ENCODE measurements around the gene SUDS3.
A peak's percentile ranks its signal among the peaks of the same experiment; 100 is the strongest.

The SUDS3 gene

GRCh38 chr12:118432812-118433545 lies 56.6 kb downstream of the SUDS3 start:
- TF ChIP-seq CTCF (IDR thresholded peaks at IDR 0.05; ENCODE audit: extremely low read depth, insufficient read depth, missing control alignments), result no peak
- no peak for DNase-seq (ENCODE audit: low spot score)
- in situ Hi-C loops (cut with MboI; ENCODE audit: low pct_unique_long_range_greater_than_20kb, low sequenced_read_pairs, unreplicated experiment), result no loop called here

GRCh38 chr12:118436002-118436730 lies 59.8 kb downstream of the SUDS3 start:
- peak; percentile 48 for TF ChIP-seq CTCF (IDR thresholded peaks at IDR 0.05; ENCODE audit: extremely low read depth, insufficient read depth, missing control alignments)
- peak; percentile 36 for DNase-seq (ENCODE audit: low spot score)
- in situ Hi-C loops (cut with MboI; ENCODE audit: low pct_unique_long_range_greater_than_20kb, low sequenced_read_pairs, unreplicated experiment), result no loop called here

GRCh38 chr12:118436986-118437385 lies 60.6 kb downstream of the SUDS3 start:
- TF ChIP-seq CTCF (IDR thresholded peaks at IDR 0.05; ENCODE audit: extremely low read depth, insufficient read depth, missing control alignments), result no peak
- no peak for DNase-seq (ENCODE audit: low spot score)
- in situ Hi-C loops (cut with MboI; ENCODE audit: low pct_unique_long_range_greater_than_20kb, low sequenced_read_pairs, unreplicated experiment), result no loop called here

GRCh38 chr12:118439068-118439467 lies 62.7 kb downstream of the SUDS3 start:
- in situ Hi-C loops (cut with MboI; ENCODE audit: low pct_unique_long_range_greater_than_20kb, low sequenced_read_pairs, unreplicated experiment), result no loop called here
- TF ChIP-seq CTCF (IDR thresholded peaks at IDR 0.05; ENCODE audit: extremely low read depth, insufficient read depth, missing control alignments), result no peak
- no peak for DNase-seq (ENCODE audit: low spot score)

- TF ChIP-seq CTCF (IDR thresholded peaks at IDR 0.05; ENCODE audit: extremely low read depth, insufficient read depth, missing control alignments), result no peak
- no peak for DNase-seq (ENCODE audit: low spot score)
- in situ Hi-C loops (cut with MboI; ENCODE audit: low pct_unique_long_range_greater_than_20kb, low sequenced_read_pairs, unreplicated experiment), result no loop called here
Measured at GRCh38 chr12:118446247-118446646, 69.9 kb downstream of the SUDS3 start.

- in situ Hi-C loops (cut with MboI; ENCODE audit: low pct_unique_long_range_greater_than_20kb, low sequenced_read_pairs, unreplicated experiment), result no loop called here
- no peak for TF ChIP-seq CTCF (IDR thresholded peaks at IDR 0.05; ENCODE audit: extremely low read depth, insufficient read depth, missing control alignments)
- no peak for DNase-seq (ENCODE audit: low spot score)
Measured at GRCh38 chr12:118447181-118447580, 70.8 kb downstream of the SUDS3 start.
